ENCODE data around the gene CFAP210. TPM values are rescaled to one million over a fixed set of nuclear protein-coding genes. Genes with fewer than 3 reads are reported as not detected.

CFAP210 gene
- total RNA-seq, 1 donor from 2014 or later: 0.41 TPM

DNA sequence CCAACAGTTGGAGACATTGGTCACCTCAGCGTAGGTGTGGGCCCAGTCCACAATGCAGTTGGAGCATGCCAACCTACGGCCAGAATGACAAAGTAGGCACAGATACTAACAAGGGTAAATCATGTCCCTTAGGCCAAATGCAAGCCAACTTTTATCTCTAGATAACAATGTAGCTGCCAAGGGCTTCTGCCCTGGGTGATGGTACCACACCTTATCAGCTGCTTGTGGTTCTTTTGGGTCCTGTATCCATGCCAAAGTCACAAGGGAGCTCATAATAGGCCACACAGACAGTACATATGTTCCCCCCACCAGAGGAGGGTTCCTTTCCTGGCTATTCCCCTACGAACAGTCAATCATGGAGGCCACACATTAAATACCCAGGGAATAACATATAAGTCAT lies 19.1 kb upstream of the CFAP210 start:
- H3K27me3 Mint-ChIP-seq (ENCODE audit: unreplicated experiment): peaks cover 2% of the 10 kb centered on the region
- TF ChIP-seq, protein P1, sequence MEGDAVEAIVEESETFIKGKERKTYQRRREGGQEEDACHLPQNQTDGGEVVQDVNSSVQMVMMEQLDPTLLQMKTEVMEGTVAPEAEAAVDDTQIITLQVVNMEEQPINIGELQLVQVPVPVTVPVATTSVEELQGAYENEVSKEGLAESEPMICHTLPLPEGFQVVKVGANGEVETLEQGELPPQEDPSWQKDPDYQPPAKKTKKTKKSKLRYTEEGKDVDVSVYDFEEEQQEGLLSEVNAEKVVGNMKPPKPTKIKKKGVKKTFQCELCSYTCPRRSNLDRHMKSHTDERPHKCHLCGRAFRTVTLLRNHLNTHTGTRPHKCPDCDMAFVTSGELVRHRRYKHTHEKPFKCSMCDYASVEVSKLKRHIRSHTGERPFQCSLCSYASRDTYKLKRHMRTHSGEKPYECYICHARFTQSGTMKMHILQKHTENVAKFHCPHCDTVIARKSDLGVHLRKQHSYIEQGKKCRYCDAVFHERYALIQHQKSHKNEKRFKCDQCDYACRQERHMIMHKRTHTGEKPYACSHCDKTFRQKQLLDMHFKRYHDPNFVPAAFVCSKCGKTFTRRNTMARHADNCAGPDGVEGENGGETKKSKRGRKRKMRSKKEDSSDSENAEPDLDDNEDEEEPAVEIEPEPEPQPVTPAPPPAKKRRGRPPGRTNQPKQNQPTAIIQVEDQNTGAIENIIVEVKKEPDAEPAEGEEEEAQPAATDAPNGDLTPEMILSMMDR (IDR thresholded peaks at IDR 0.05; ENCODE audit: unreplicated experiment): no peak
- no peak for DNase-seq (ENCODE audit: low spot score)
- peaks cover 6% of the 10 kb centered on the region for H3K36me3 Mint-ChIP-seq (ENCODE audit: low read depth, unreplicated experiment)
- peaks cover 3% of the 10 kb centered on the region for H3K4me1 Mint-ChIP-seq (ENCODE audit: unreplicated experiment)
- no peak overlapping the region for H3K27ac Mint-ChIP-seq (ENCODE audit: unreplicated experiment)
- peaks cover 4% of the 10 kb centered on the region for H3K9me3 Mint-ChIP-seq (ENCODE audit: unreplicated experiment)
- no peak overlapping the region for H3K4me3 Mint-ChIP-seq (ENCODE audit: unreplicated experiment)

DNA sequence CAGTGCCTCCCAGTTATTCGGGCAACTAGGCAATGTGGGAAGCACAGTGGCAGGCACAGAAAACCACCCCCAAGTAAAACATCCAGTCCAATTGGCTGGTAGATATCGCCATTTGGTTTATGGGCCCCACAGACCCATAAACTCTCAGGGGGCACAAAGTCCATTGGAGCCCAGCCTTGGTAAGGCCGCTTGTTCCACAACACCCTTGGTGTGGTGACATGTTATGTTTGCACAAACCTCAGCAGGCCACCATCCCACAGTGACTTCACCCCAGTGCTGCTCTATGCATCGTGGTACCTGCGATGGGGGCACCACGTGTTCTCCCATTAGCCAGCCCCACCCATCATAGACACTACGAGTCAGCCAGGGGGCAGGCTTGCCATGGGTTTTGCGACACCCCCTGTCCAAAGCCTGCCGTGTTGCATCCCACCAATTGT lies 18.6 kb upstream of the CFAP210 start:
- H3K27me3 Mint-ChIP-seq (ENCODE audit: unreplicated experiment): peaks cover 2% of the 10 kb centered on the region
- TF ChIP-seq, protein P1 (IDR thresholded peaks at IDR 0.05; ENCODE audit: unreplicated experiment): no peak
- H3K36me3 Mint-ChIP-seq (ENCODE audit: low read depth, unreplicated experiment): peaks cover 6% of the 10 kb centered on the region
- peaks cover 3% of the 10 kb centered on the region for H3K4me1 Mint-ChIP-seq (ENCODE audit: unreplicated experiment)
- no peak for DNase-seq (ENCODE audit: low spot score)
- no peak overlapping the region for H3K27ac Mint-ChIP-seq (ENCODE audit: unreplicated experiment)
- no peak overlapping the region for H3K4me3 Mint-ChIP-seq (ENCODE audit: unreplicated experiment)
- peaks cover 4% of the 10 kb centered on the region for H3K9me3 Mint-ChIP-seq (ENCODE audit: unreplicated experiment)

DNA sequence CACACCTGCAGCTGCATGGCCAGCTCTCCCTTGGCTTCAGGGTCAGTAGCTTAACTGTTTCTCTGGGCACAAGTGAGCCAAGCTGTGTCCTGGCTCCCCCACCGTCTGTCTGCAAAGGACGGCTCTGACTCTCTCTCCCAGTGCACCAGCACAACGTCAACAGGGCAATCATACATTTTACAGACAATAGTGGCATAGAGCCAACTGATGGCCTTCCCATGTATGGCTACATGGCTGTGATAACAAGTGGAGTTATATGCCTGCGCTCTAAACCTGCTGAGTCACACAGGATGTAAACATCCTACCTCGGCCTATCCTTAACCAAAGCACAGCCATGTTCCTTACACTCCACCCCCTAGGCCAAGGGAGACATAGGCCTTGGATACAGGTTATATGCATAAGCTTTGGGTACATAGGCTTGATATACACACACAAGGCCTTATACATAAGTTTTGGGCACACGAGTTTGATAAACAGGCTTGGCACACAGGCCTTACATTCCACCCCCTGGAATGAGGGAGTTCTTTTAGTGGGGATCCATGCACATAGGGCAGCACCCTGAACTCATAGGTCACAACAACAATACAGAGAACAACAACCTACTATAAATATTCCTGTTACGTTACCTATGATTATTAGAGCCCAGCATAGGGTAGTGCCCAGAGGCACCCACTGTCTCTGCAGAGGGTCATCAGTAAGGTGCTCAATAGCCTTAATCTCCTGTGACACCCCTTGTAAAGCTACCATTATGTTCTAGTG lies 17.7 kb upstream of the CFAP210 start:
- peaks cover 4% of the 10 kb centered on the region for H3K9me3 Mint-ChIP-seq (ENCODE audit: unreplicated experiment)
- H3K27ac Mint-ChIP-seq (ENCODE audit: unreplicated experiment): no peak overlapping the region
- peaks cover 2% of the 10 kb centered on the region for H3K27me3 Mint-ChIP-seq (ENCODE audit: unreplicated experiment)
- TF ChIP-seq, protein P1 (IDR thresholded peaks at IDR 0.05; ENCODE audit: unreplicated experiment): no peak
- no peak overlapping the region for H3K4me3 Mint-ChIP-seq (ENCODE audit: unreplicated experiment)
- H3K4me1 Mint-ChIP-seq (ENCODE audit: unreplicated experiment): peaks cover under 1% of the 10 kb centered on the region
- DNase-seq (ENCODE audit: low spot score): no peak
- H3K36me3 Mint-ChIP-seq (ENCODE audit: low read depth, unreplicated experiment): peaks cover 6% of the 10 kb centered on the region

DNA sequence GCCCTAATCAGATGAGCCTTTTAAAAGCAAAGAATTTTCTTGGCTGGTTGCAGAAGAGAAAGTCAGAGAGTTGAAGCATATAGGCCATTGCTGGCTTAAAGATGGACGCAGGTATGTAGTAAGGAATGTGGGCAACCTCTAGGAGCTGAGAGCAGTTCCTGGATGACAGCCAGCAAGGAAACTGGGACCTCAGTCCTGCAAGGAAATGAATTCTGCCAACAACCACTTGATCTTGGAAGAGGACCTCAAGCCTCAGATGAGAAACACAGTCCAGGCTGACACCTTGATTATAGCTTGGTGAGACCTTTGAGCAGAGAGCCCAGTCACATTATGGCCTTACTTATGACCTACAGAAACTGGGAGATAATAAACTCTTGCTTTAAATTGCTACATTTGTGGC lies 15.8 kb upstream of the CFAP210 start:
- H3K9me3 Mint-ChIP-seq (ENCODE audit: unreplicated experiment): peaks cover 4% of the 10 kb centered on the region

DNA sequence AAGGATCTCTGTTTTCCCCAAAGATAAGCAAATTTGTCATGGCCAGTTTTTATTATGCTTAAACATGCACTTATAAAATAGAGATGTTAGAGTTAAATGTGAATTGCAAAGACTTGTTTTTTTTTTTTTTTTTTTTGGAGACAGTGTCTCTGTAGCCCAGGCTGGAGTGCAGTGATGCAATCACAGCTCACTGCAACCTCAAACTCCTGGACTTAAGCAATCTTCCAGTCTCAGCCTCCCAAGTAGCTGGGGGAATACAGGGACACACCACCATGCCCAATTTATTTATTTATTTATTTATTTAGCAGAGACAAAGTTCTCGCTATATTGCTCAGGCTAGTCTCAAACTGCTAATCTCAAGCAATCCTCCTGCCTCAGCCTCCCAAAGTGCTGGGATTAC lies 15.1 kb upstream of the CFAP210 start:
- no peak for DNase-seq (ENCODE audit: low spot score)
- Mint-ChIP-seq H3K4me3 (ENCODE audit: unreplicated experiment) (no peak overlapping the region), H3K36me3 (ENCODE audit: low read depth, unreplicated experiment) (peaks cover 6% of the 10 kb centered on the region), H3K27me3 (ENCODE audit: unreplicated experiment) (peaks cover 2% of the 10 kb centered on the region), H3K9me3 (ENCODE audit: unreplicated experiment) (peaks cover 4% of the 10 kb centered on the region), H3K4me1 (ENCODE audit: unreplicated experiment) (no peaks in the 10 kb centered on the region), H3K27ac (ENCODE audit: unreplicated experiment) (no peak overlapping the region)
- TF ChIP-seq, protein P1 (IDR thresholded peaks at IDR 0.05; ENCODE audit: unreplicated experiment): no peak

More for the DNA sequence above, 15.8 kb upstream of the CFAP210 start:
- Mint-ChIP-seq H3K36me3 (ENCODE audit: low read depth, unreplicated experiment) (peaks cover 6% of the 10 kb centered on the region), H3K4me3 (ENCODE audit: unreplicated experiment) (no peak overlapping the region), H3K27me3 (ENCODE audit: unreplicated experiment) (peaks cover 2% of the 10 kb centered on the region), H3K27ac (ENCODE audit: unreplicated experiment) (no peak overlapping the region), H3K4me1 (ENCODE audit: unreplicated experiment) (no peaks in the 10 kb centered on the region)
- DNase-seq (ENCODE audit: low spot score): no peak
- TF ChIP-seq, protein P1 (IDR thresholded peaks at IDR 0.05; ENCODE audit: unreplicated experiment): no peak
